Peyer's patch (tissue), 4 donors: ENCODE measurements around the gene PCGF1. TPM values are rescaled to one million over a fixed set of nuclear protein-coding genes. Genes with fewer than 3 reads are reported as not detected.
A peak's percentile ranks its signal among the peaks of the same experiment; 100 is the strongest.

Experiments used
- DNase-seq, 3 donors: peaks; one replicate each; pipeline ENCODE4 v3.0.0-alpha.2; 2017 to 2019
- H3K27ac ChIP-seq, 4 donors: fragments of 200-600 bp; sonication (generic); one replicate each; pipeline ENCODE4 v1.5.1; 2016 to 2019
- H3K27me3 ChIP-seq, 2 donors: fragments of 200-600 bp; sonication (generic); one replicate each; pipeline ENCODE4 v1.5.1; 2019
- H3K36me3 ChIP-seq, 3 donors: fragments of 200-600 bp; sonication (generic); one replicate each; pipeline ENCODE4 v1.5.1; 2016 to 2019
- H3K4me1 ChIP-seq, 4 donors: fragments of 200-600 bp; sonication (generic); one replicate each; pipeline ENCODE4 v1.5.1; 2016 to 2019
- H3K4me3 ChIP-seq, 4 donors: fragments of 200-600 bp; sonication (generic); 1 replicate in 3 of 4; 2 replicates in 1 of 4; pipeline ENCODE4 v1.5.1; 2016 to 2019; ENCODE audit warnings: mild to moderate bottlenecking in 1 of 4
- H3K9me3 ChIP-seq, 4 donors: fragments of 200-600 bp; sonication (generic); one replicate each; pipeline ENCODE4 v1.5.1; 2016 to 2019; ENCODE audit warnings: mild to moderate bottlenecking in 1 of 4
- CTCF ChIP-seq, 6 experiments: fragments of 450-650 bp in 4 of 6; fragments of 200-600 bp in 2 of 6; sonication (generic) in 1 of 6; IDR thresholded peaks; one replicate each; pipeline ENCODE4 v1.5.1; 2017 to 2019; ENCODE audit warnings: antibody characterized with exemption in 6 of 6, mild to moderate bottlenecking in 3 of 6, moderate library complexity in 1 of 6
- POLR2A ChIP-seq, 2 donors: fragments of 450-650 bp; IDR thresholded peaks; one replicate each; pipeline ENCODE4 v1.5.1; 2017; ENCODE audit warnings: antibody characterized with exemption in 2 of 2, mild to moderate bottlenecking in 2 of 2, moderate library complexity in 2 of 2
- total RNA-seq, 4 donors: library from RNA; depleted of rRNA; stranded (reverse); fragments of >200 nt; gene quantifications; one replicate each; pipeline ENCODE4 v1.1.0, GENCODE V29; 2016

Gene PCGF1
- total RNA-seq, 4 donors from 2014 or later, result 14.0 to 18.9 (median 16.2) TPM

GRCh38 chr2:74553892-74554819 is 46.7 kb upstream of the PCGF1 start, which contains the start of the genes DOK1 and LOXL3:
Gene DOK1, plus strand, starts transcription at chr2:74554720. Its CDS starts 35 bp downstream, at chr2:74554755.
Gene LOXL3, minus strand, starts transcription at chr2:74553942. Its CDS starts 1,308 bp downstream, at chr2:74552634.
- Histone ChIP-seq H3K4me3 (peak within 1 kb of the TSS; percentile 75 to 92 (median 84)), H3K27me3 (no peaks in the 10 kb centered on the region), H3K27ac (peak within 1 kb of the TSS; percentile 72 to 87 (median 82)), H3K36me3 (peaks cover 0 to 7% (median 0%) of the 10 kb centered on the region in 3 donors), H3K4me1 (peaks cover 0 to 24% (median 9%) of the 10 kb centered on the region in 4 donors), H3K9me3 (no peaks in the 10 kb centered on the region)
- DNase-seq, result peak; percentile 91 to 96 (median 91)
- no peak for TF ChIP-seq POLR2A (IDR thresholded peaks at IDR 0.05)
- no peak for TF ChIP-seq CTCF (IDR thresholded peaks at IDR 0.05)

- Histone ChIP-seq H3K4me3 (peak overlapping the region; percentile 7 to 88 (median 78)), H3K27ac (peak overlapping the region; percentile 18 to 87 (median 76)), H3K36me3 (peaks cover 0 to 7% (median 0%) of the 10 kb centered on the region in 3 donors), H3K4me1 (peaks cover 0 to 29% (median 13%) of the 10 kb centered on the region in 4 donors), H3K27me3 (no peaks in the 10 kb centered on the region), H3K9me3 (no peaks in the 10 kb centered on the region)
- no peak for TF ChIP-seq POLR2A (IDR thresholded peaks at IDR 0.05)
- TF ChIP-seq CTCF (IDR thresholded peaks at IDR 0.05), result no peak
- no peak for DNase-seq
These were observed 45.7 kb upstream of the PCGF1 start for GRCh38 chr2:74552914-74553811.

GRCh38 chr2:74551942-74552913 is 44.7 kb upstream of the PCGF1 start:
- Histone ChIP-seq H3K9me3 (no peaks in the 10 kb centered on the region), H3K36me3 (peaks cover 0 to 7% (median 0%) of the 10 kb centered on the region in 3 donors), H3K4me3 (no peak overlapping the region), H3K27me3 (no peaks in the 10 kb centered on the region), H3K27ac (peak overlapping the region in 1 of 4 donors; percentile 31), H3K4me1 (peaks cover 0 to 29% (median 13%) of the 10 kb centered on the region in 4 donors)
- no peak for DNase-seq
- TF ChIP-seq CTCF (IDR thresholded peaks at IDR 0.05) (no peak), POLR2A (IDR thresholded peaks at IDR 0.05) (no peak)

GRCh38 chr2:74551530-74551929 is 44.0 kb upstream of the PCGF1 start:
- H3K27me3 ChIP-seq, result no peaks in the 10 kb centered on the region
- no peak for TF ChIP-seq POLR2A (IDR thresholded peaks at IDR 0.05)
- TF ChIP-seq CTCF (IDR thresholded peaks at IDR 0.05), result no peak
- H3K36me3 ChIP-seq, result peaks cover 0 to 4% (median 0%) of the 10 kb centered on the region in 3 donors

More at GRCh38 chr2:74551530-74551929, 44.0 kb upstream of the PCGF1 start:
- DNase-seq, result no peak
- Histone ChIP-seq H3K4me1 (peaks cover 0 to 29% (median 13%) of the 10 kb centered on the region in 4 donors), H3K9me3 (no peaks in the 10 kb centered on the region), H3K27ac (no peak overlapping the region), H3K4me3 (no peak overlapping the region)
